ENCODE results near the gene MMD. TPM values are rescaled to one million over a fixed set of nuclear protein-coding genes. Genes with fewer than 3 reads are reported as not detected.
A peak's percentile ranks its signal among the peaks of the same experiment; 100 is the strongest.
"Not testable (repeated sequence)": the region's sequence is repeated elsewhere in the genome, so short reads cannot be mapped to it uniquely, and the experiment has no call there.

Gene MMD
- total RNA-seq, 3 donors from 2014 or later (not counting 1 experiment from before 2014, with no cell fraction given) = 18.7 to 33.5 (median 27.9) TPM

DNA sequence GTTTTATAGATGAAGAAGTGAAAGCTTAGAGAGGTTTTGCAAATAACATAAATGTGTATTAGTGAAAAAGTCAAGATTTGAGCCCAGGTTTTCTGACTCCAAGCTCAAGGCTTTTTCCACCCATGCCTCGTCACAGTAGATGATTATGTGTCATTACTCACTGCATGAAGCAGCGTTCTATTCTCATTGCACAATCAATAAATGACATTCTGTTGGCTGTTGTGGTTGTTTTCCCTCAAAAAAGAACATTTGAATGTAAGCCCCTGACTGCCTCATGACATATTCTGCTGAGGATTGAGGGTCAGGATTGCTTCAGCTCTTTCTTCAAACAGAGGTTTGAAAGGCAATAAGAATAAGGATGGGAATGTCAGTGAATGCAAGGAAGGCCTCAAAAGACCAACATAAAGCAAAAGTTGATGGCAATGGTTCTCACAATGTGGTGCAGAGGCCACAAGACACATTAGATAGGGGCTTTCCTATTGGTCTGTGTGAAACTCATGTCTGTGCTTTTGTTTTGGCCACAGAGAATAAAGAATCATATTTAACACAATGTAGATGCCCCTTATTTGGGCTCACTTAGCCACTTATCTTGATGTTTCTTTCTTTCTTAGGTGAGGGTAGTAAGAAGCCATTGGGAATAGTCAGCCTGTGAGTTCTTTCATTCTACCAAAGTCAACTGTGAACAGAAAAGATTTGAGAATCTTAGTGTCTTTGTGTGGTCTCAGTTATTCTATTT lies 5.4 kb upstream of the MMD start:
- intact Hi-C loops (cut with micrococcal nuclease) = no loop called here
- no peak for ATAC-seq
- H3K9me3 ChIP-seq (ENCODE audit: control insufficient read depth, insufficient read depth, low read length) = no peaks in the 10 kb centered on the region

DNA sequence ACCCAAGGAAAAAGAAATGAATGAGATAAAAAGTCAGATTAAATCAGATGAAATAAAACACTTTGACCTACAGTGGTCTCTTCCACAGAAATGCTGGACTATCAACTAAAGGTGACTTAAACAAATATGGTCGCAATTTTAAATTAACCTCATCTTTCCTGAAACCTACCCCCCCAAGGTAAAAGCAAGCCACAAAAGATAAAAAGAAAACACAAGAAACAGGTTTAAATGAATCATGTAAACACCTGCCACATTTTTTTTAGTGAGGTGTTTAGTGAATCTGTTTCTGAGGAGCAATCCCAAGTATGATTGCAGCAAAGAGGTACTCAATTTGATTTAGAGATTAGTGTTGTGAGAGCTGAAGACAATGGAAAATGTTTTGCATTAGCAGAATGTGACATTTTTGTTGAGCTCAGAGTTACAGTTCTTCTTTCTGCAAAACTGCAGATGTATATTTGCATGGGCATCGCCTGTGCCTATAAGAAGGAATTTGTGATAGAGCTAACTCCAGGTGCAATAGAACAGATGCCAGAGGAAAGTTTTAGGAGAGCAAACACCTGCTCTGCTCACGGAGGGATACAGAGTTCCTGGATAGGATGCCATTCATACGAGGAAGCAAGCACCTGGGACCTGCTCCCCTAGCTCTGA lies 3.4 kb upstream of the MMD start:
- Histone ChIP-seq H3K9me3 (ENCODE audit: control insufficient read depth, insufficient read depth, low read length) (no peaks in the 10 kb centered on the region), H3K27ac (ENCODE audit: low read length) (no peak overlapping the region), H3K27me3 (ENCODE audit: control insufficient read depth, insufficient read depth, low read length) (peaks cover 7% of the 10 kb centered on the region), H3K36me3 (ENCODE audit: control insufficient read depth, insufficient read depth, low read length) (no peaks in the 10 kb centered on the region), H3K4me1 (ENCODE audit: control insufficient read depth, insufficient read depth, low read length) (peaks cover 15% of the 10 kb centered on the region), H3K4me3 (ENCODE audit: low read length) (no peak overlapping the region)
- peaks cover 10 to 17% of the 10 kb centered on the region in 2 donors for H3K4me1 Mint-ChIP-seq
- TF ChIP-seq, protein P1, sequence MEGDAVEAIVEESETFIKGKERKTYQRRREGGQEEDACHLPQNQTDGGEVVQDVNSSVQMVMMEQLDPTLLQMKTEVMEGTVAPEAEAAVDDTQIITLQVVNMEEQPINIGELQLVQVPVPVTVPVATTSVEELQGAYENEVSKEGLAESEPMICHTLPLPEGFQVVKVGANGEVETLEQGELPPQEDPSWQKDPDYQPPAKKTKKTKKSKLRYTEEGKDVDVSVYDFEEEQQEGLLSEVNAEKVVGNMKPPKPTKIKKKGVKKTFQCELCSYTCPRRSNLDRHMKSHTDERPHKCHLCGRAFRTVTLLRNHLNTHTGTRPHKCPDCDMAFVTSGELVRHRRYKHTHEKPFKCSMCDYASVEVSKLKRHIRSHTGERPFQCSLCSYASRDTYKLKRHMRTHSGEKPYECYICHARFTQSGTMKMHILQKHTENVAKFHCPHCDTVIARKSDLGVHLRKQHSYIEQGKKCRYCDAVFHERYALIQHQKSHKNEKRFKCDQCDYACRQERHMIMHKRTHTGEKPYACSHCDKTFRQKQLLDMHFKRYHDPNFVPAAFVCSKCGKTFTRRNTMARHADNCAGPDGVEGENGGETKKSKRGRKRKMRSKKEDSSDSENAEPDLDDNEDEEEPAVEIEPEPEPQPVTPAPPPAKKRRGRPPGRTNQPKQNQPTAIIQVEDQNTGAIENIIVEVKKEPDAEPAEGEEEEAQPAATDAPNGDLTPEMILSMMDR (IDR thresholded peaks at IDR 0.05) = no peak
- no peaks in the 10 kb centered on the region for H3K9me3 Mint-ChIP-seq
- H3K36me3 Mint-ChIP-seq = no peaks in the 10 kb centered on the region
- intact Hi-C loops (cut with micrococcal nuclease) = no loop called here
- DNase-seq = no peak
- H3K27ac Mint-ChIP-seq = no peak overlapping the region
- H3K27me3 Mint-ChIP-seq (ENCODE audit: low read depth in 2 of 2) = peaks cover 19 to 20% of the 10 kb centered on the region in 2 donors
- no peak overlapping the region for H3K4me3 Mint-ChIP-seq
- ATAC-seq = no peak
- WGBS (ENCODE audit: insufficient coverage) = 78% methylated on average over 4 of the region's 4 CpGs

More for the DNA sequence above, 5.4 kb upstream of the MMD start:
- Histone ChIP-seq H3K4me3 (ENCODE audit: low read length) (no peak overlapping the region), H3K27me3 (ENCODE audit: control insufficient read depth, insufficient read depth, low read length) (peaks cover 7% of the 10 kb centered on the region), H3K27ac (ENCODE audit: low read length) (no peak overlapping the region), H3K4me1 (ENCODE audit: control insufficient read depth, insufficient read depth, low read length) (peaks cover 5% of the 10 kb centered on the region), H3K36me3 (ENCODE audit: control insufficient read depth, insufficient read depth, low read length) (no peaks in the 10 kb centered on the region)
- no peak overlapping the region for H3K27ac Mint-ChIP-seq
- TF ChIP-seq, protein P1 (IDR thresholded peaks at IDR 0.05) = no peak
- WGBS (ENCODE audit: insufficient coverage) = 80% methylated on average over 1 of the region's 2 CpGs
- peaks cover 0 to 4% of the 10 kb centered on the region in 2 donors for H3K4me1 Mint-ChIP-seq
- peaks cover 19 to 20% of the 10 kb centered on the region in 2 donors for H3K27me3 Mint-ChIP-seq (ENCODE audit: low read depth in 2 of 2)
- no peaks in the 10 kb centered on the region for H3K36me3 Mint-ChIP-seq
- no peak for DNase-seq
- no peaks in the 10 kb centered on the region for H3K9me3 Mint-ChIP-seq
- H3K4me3 Mint-ChIP-seq = no peak overlapping the region

DNA sequence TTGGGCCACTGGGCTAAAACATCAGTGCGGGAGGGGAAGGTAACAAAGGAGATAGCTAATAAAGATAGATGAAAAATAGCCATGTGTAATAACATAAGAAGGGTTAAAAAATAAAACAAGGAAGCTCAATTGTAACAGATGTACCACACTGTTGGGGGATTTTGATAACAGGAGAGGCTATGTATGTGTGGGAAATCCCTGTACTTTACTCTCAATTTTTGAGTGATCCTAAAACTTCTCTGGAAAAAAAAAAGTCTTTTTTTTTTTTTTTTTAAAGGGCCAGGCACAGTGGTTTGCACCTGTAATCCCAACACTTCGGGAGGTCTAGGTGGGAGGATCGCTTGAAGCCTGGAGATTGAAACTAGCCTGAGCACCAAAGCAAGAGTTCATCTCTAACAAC lies 1.9 kb upstream of the MMD start:
- Histone ChIP-seq H3K9me3 (ENCODE audit: control insufficient read depth, insufficient read depth, low read length) (no peaks in the 10 kb centered on the region), H3K4me3 (ENCODE audit: low read length) (no peak overlapping the region), H3K4me1 (ENCODE audit: control insufficient read depth, insufficient read depth, low read length) (peaks cover 15% of the 10 kb centered on the region), H3K27ac (ENCODE audit: low read length) (no peak overlapping the region), H3K36me3 (ENCODE audit: control insufficient read depth, insufficient read depth, low read length) (no peaks in the 10 kb centered on the region), H3K27me3 (ENCODE audit: control insufficient read depth, insufficient read depth, low read length) (peaks cover 7% of the 10 kb centered on the region)
- Mint-ChIP-seq H3K27me3 (ENCODE audit: low read depth in 2 of 2) (peaks cover 19 to 20% of the 10 kb centered on the region in 2 donors), H3K4me3 (peak overlapping the region; percentile 84), H3K9me3 (no peaks in the 10 kb centered on the region), H3K36me3 (no peaks in the 10 kb centered on the region), H3K27ac (no peak overlapping the region), H3K4me1 (peaks cover 25 to 32% of the 10 kb centered on the region in 2 donors)
- WGBS (ENCODE audit: insufficient coverage) = 88% methylated on average over 3 of the region's 3 CpGs
- DNase-seq = no peak
- TF ChIP-seq, protein P1 (IDR thresholded peaks at IDR 0.05) = no peak
- ATAC-seq = no peak
- intact Hi-C loops (cut with micrococcal nuclease) = no loop called here

DNA sequence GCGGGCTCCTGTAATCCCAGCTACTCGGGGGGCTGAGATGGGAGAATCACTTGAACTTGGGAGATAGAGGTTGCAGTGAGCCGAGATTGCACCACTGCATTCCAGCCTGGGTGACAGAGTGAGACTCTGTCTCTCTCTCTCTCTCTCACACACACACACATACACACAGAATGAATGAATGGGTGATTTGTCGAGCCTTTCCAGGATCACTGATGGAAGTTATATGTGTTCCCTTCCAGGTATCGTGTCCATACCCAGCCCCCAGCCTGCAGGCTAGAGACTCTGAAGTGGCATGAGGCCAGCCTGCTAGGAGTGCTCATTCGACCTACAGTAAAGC lies 1.2 kb upstream of the MMD start:
- H3K4me1 Mint-ChIP-seq = peaks cover 31 to 38% of the 10 kb centered on the region in 2 donors
- H3K27ac Mint-ChIP-seq; H3K36me3 Mint-ChIP-seq; H3K9me3 Mint-ChIP-seq; H3K4me3 ChIP-seq (ENCODE audit: low read length); ATAC-seq; H3K9me3 ChIP-seq (ENCODE audit: control insufficient read depth, insufficient read depth, low read length); DNase-seq; H3K36me3 ChIP-seq (ENCODE audit: control insufficient read depth, insufficient read depth, low read length); H3K27ac ChIP-seq (ENCODE audit: low read length); H3K27me3 ChIP-seq (ENCODE audit: control insufficient read depth, insufficient read depth, low read length); intact Hi-C loops (cut with micrococcal nuclease): not testable (repeated sequence)
- H3K27me3 Mint-ChIP-seq (ENCODE audit: low read depth in 2 of 2) = peaks cover 19 to 20% of the 10 kb centered on the region in 2 donors
- H3K4me3 Mint-ChIP-seq = peak overlapping the region; percentile 84
- 91% methylated on average over 5 of the region's 6 CpGs for WGBS (ENCODE audit: insufficient coverage)
- H3K4me1 ChIP-seq (ENCODE audit: control insufficient read depth, insufficient read depth, low read length) = peaks cover 15% of the 10 kb centered on the region

Data from natural killer cell (primary cell).